WTC11 (cell line): ENCODE results near the gene IFNL2. TPM values are rescaled to one million over a fixed set of nuclear protein-coding genes. Genes with fewer than 3 reads are reported as not detected.
A peak's percentile ranks its signal among the peaks of the same experiment; 100 is the strongest.

Source experiments
- ATF2 ChIP-seq: sonication (generic); formaldehyde crosslinking; IDR thresholded peaks from 2 replicates; pipeline ENCODE4 v1.8.1; 2022; ENCODE audit warnings: low read depth, missing genetic modification reagents, borderline replicate concordance
- FOXK1 ChIP-seq: sonication (generic); formaldehyde crosslinking; IDR thresholded peaks from 2 replicates; pipeline ENCODE4 v1.8.0; 2022; ENCODE audit warnings: mild to moderate bottlenecking, moderate library complexity, missing genetic modification reagents
- FOXP1 ChIP-seq: sonication (generic); formaldehyde crosslinking; IDR thresholded peaks from 2 replicates; pipeline ENCODE4 v1.8.0; 2022; ENCODE audit warnings: missing genetic modification reagents, mild to moderate bottlenecking, moderate library complexity, borderline replicate concordance
- FOXP4 ChIP-seq: sonication (generic); formaldehyde crosslinking; IDR thresholded peaks from 2 replicates; pipeline ENCODE4 v1.8.0; 2022; ENCODE audit warnings: mild to moderate bottlenecking, missing genetic modification reagents
- GTF2I ChIP-seq: fragments of 250-450 bp; sonication (Bioruptor Pico); conservative IDR thresholded peaks from 2 replicates; pipeline ENCODE4 v1.4.0; 2021; ENCODE audit warnings: mild to moderate bottlenecking
- IRF2 ChIP-seq: sonication (generic); formaldehyde crosslinking; IDR thresholded peaks from 2 replicates; pipeline ENCODE4 v1.8.0; 2022; ENCODE audit warnings: low read depth, missing genetic modification reagents, borderline replicate concordance
- JAZF1 ChIP-seq: fragments of 250-450 bp; sonication (Bioruptor Pico); IDR thresholded peaks from 2 replicates; pipeline ENCODE4 v1.9.0; 2021; ENCODE audit warnings: moderate library complexity, mild to moderate bottlenecking, inconsistent platforms
- MYBL2 ChIP-seq: sonication (generic); formaldehyde crosslinking; IDR thresholded peaks from 2 replicates; pipeline ENCODE4 v1.8.1; 2023; ENCODE audit warnings: mild to moderate bottlenecking, moderate library complexity, missing genetic modification reagents
- NFE2L1 ChIP-seq: sonication (generic); formaldehyde crosslinking; IDR thresholded peaks from 2 replicates; pipeline ENCODE4 v1.8.1; 2023; ENCODE audit warnings: missing genetic modification reagents
- OVOL2 ChIP-seq: fragments of 250-450 bp; sonication (Bioruptor Pico); IDR thresholded peaks from 2 replicates; pipeline ENCODE4 v1.9.0; 2021; ENCODE audit warnings: mild to moderate bottlenecking, borderline replicate concordance
- PRDM15 ChIP-seq: sonication (generic); formaldehyde crosslinking; IDR thresholded peaks from 2 replicates; pipeline ENCODE4 v1.8.0; 2022; ENCODE audit warnings: missing genetic modification reagents
- STAT6 ChIP-seq: sonication (generic); formaldehyde crosslinking; conservative IDR thresholded peaks from 2 replicates; pipeline ENCODE4 v1.8.1; 2023; ENCODE audit warnings: mild to moderate bottlenecking, low read depth, missing genetic modification reagents, moderate library complexity
- TCF7 ChIP-seq: sonication (generic); formaldehyde crosslinking; IDR thresholded peaks from 2 replicates; pipeline ENCODE4 v1.8.0; 2022; ENCODE audit warnings: mild to moderate bottlenecking, low read depth, missing genetic modification reagents, moderate library complexity
- TEAD4 ChIP-seq: sonication (generic); formaldehyde crosslinking; IDR thresholded peaks from 2 replicates; pipeline ENCODE4 v1.8.0; 2022; ENCODE audit warnings: mild to moderate bottlenecking, missing genetic modification reagents
- ZBTB21 ChIP-seq: sonication (generic); formaldehyde crosslinking; IDR thresholded peaks from 2 replicates; pipeline ENCODE4 v1.8.1; 2023; ENCODE audit warnings: mild to moderate bottlenecking, missing genetic modification reagents, borderline replicate concordance
- ZNF232 ChIP-seq: sonication (generic); formaldehyde crosslinking; IDR thresholded peaks from 2 replicates; pipeline ENCODE4 v1.8.0; 2022; ENCODE audit warnings: mild to moderate bottlenecking, missing genetic modification reagents
- ZNF416 ChIP-seq: fragments of 250-450 bp; sonication (Bioruptor Pico); IDR thresholded peaks from 2 replicates; pipeline ENCODE4 v1.9.0; 2021; ENCODE audit warnings: mild to moderate bottlenecking, inconsistent platforms
- total RNA-seq: library from RNA; stranded (reverse); gene quantifications from 3 replicates; pipeline ENCODE4 v1.2.3, GENCODE V29; 2021
- TF ChIP-seq, protein P1 (sequence below): sonication (generic); formaldehyde crosslinking; IDR thresholded peaks from 2 replicates; pipeline ENCODE4 v1.8.1; 2023; ENCODE audit warnings: mild to moderate bottlenecking, missing genetic modification reagents, moderate library complexity
- TF ChIP-seq, protein P2 (sequence below): sonication (generic); formaldehyde crosslinking; IDR thresholded peaks from 2 replicates; pipeline ENCODE4 v1.8.1; 2023; ENCODE audit warnings: mild to moderate bottlenecking, missing genetic modification reagents
- TF ChIP-seq, protein P3 (sequence below): sonication (generic); formaldehyde crosslinking; IDR thresholded peaks from 2 replicates; pipeline ENCODE4 v1.8.0; 2022; ENCODE audit warnings: mild to moderate bottlenecking, missing genetic modification reagents
- TF ChIP-seq, protein P4 (sequence below): sonication (generic); formaldehyde crosslinking; IDR thresholded peaks from 2 replicates; pipeline ENCODE4 v1.8.0; 2022; ENCODE audit warnings: mild to moderate bottlenecking, missing genetic modification reagents

Gene IFNL2
- total RNA-seq, 1 experiment from 2014 or later, result not detected

DNA sequence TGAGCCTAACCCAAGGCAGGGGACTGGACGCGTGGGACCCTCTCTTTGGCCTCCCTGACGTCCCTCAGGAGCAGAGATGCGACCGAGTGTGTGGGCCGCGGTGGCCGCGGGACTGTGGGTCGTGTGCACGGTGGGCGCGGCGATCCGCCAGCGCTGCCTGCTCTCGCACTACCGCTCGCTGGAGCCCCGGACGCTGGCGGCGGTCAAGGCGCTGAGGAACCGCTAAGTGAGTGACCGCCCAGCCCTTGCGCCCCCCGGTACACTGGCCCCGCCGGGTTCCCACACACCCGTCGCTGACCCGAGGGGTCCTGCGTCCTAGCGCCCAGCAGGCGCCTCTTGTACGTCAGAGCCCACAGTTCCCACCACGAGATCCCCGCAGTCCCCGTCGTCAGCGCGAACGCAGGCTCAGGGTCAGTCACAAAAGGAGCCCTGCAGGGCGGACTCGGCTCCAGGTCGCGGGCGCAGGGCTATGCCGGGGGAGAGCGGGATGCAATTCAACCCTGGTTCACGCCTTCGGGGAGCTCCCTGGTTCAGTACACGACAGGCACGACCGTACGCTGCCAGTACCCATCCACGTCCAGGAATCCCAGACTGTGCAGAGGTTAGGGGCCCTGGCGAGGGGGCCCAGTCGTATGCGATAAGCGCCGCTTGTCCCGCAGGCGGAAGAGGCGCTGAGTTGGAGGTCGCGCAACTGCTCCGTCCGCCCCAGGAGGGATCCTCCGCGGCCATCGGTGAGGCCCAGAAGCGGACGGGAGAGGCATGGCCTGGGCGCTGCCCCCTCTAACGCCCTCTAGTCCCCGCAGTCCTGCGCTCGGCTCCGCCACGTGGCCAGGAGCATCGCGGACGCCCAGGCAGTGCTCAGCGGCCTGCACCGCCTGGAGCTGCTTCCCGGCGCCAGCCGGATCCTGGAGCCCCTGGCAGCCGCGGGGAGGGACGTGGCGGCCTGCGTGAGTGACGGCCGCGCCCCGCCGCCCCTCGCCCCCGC, 3.6 kb upstream of the IFNL2 start (continued):
- no peak for TF ChIP-seq ZBTB21 (CRISPR knock-in tag)
- TF ChIP-seq, protein P1, sequence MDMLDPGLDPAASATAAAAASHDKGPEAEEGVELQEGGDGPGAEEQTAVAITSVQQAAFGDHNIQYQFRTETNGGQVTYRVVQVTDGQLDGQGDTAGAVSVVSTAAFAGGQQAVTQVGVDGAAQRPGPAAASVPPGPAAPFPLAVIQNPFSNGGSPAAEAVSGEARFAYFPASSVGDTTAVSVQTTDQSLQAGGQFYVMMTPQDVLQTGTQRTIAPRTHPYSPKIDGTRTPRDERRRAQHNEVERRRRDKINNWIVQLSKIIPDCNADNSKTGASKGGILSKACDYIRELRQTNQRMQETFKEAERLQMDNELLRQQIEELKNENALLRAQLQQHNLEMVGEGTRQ, result peak; percentile 77
- TF ChIP-seq FOXP4 (CRISPR knock-in tag), result peak; percentile 84; the same call in 1 of the 2 replicates
- TF ChIP-seq, protein P2, sequence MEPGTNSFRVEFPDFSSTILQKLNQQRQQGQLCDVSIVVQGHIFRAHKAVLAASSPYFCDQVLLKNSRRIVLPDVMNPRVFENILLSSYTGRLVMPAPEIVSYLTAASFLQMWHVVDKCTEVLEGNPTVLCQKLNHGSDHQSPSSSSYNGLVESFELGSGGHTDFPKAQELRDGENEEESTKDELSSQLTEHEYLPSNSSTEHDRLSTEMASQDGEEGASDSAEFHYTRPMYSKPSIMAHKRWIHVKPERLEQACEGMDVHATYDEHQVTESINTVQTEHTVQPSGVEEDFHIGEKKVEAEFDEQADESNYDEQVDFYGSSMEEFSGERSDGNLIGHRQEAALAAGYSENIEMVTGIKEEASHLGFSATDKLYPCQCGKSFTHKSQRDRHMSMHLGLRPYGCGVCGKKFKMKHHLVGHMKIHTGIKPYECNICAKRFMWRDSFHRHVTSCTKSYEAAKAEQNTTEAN (CRISPR knock-in tag), result peak; percentile 61; the same call in 1 of the 2 replicates
- TF ChIP-seq FOXK1 (CRISPR knock-in tag), result peak; percentile 43; the same call in 1 of the 2 replicates
- 0 out of 2 replicates have a peak, but pooled peaks have one; percentile 6 for TF ChIP-seq ATF2 (CRISPR knock-in tag)
- TF ChIP-seq ZNF232, result peak; percentile 41; the same call in 1 of the 2 replicates
- TF ChIP-seq JAZF1 (CRISPR knock-in tag), result no peak
- peak; percentile 84; the same call in 1 of the 2 replicates for TF ChIP-seq TCF7
- peak; percentile 35; the same call in 1 of the 2 replicates for TF ChIP-seq IRF2 (CRISPR knock-in tag)
- no peak for TF ChIP-seq GTF2I
- peak; percentile 72; the same call in 1 of the 2 replicates for TF ChIP-seq MYBL2 (CRISPR knock-in tag)
- peak; percentile 87 for TF ChIP-seq NFE2L1 (CRISPR knock-in tag)
- TF ChIP-seq, protein P3, sequence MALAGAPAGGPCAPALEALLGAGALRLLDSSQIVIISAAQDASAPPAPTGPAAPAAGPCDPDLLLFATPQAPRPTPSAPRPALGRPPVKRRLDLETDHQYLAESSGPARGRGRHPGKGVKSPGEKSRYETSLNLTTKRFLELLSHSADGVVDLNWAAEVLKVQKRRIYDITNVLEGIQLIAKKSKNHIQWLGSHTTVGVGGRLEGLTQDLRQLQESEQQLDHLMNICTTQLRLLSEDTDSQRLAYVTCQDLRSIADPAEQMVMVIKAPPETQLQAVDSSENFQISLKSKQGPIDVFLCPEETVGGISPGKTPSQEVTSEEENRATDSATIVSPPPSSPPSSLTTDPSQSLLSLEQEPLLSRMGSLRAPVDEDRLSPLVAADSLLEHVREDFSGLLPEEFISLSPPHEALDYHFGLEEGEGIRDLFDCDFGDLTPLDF (CRISPR knock-in tag), result peak; percentile 81; the same call in 1 of the 2 replicates
- TF ChIP-seq OVOL2 (CRISPR knock-in tag), result no peak
- 0 out of 2 replicates have a peak, but pooled peaks have one; percentile 20 for TF ChIP-seq TEAD4 (CRISPR knock-in tag)
- peak; percentile 51 for TF ChIP-seq PRDM15 (CRISPR knock-in tag)
- TF ChIP-seq ZNF416 (CRISPR knock-in tag), result no peak
- TF ChIP-seq FOXP1, result peak; percentile 51; the same call in 1 of the 2 replicates
- TF ChIP-seq, protein P4, sequence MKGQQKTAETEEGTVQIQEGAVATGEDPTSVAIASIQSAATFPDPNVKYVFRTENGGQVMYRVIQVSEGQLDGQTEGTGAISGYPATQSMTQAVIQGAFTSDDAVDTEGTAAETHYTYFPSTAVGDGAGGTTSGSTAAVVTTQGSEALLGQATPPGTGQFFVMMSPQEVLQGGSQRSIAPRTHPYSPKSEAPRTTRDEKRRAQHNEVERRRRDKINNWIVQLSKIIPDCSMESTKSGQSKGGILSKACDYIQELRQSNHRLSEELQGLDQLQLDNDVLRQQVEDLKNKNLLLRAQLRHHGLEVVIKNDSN (CRISPR knock-in tag), result peak; percentile 62; the same call in 1 of the 2 replicates
- no peak for TF ChIP-seq STAT6 (CRISPR knock-in tag)
